Upper lobe of right lung (tissue), 1 donor: ENCODE results near the gene NINJ2. TPM values are rescaled to one million over a fixed set of nuclear protein-coding genes. Genes with fewer than 3 reads are reported as not detected.

Experiments
- ATAC-seq: fragments of 200-7000 bp; cut with Tn5 transposase; one replicate; pipeline ENCODE4 v1.9.1; 2020; ENCODE audit warnings: mild to moderate bottlenecking, moderate library complexity
- DNase-seq: peaks from one replicate; pipeline ENCODE4 v3.0.0-alpha.2; 2020
- H3K27ac ChIP-seq: fragments of 200-600 bp; one replicate; pipeline ENCODE4 v1.8.0; 2022
- H3K27me3 ChIP-seq: fragments of 200-600 bp; one replicate; pipeline ENCODE4 v1.8.0; 2022; ENCODE audit warnings: mild to moderate bottlenecking
- H3K36me3 ChIP-seq: fragments of 200-600 bp; one replicate; pipeline ENCODE4 v1.8.0; 2022
- H3K4me1 ChIP-seq: fragments of 200-600 bp; one replicate; pipeline ENCODE4 v1.8.0; 2022
- H3K4me3 ChIP-seq: fragments of 200-600 bp; one replicate; pipeline ENCODE4 v1.8.0; 2022; ENCODE audit warnings: mild to moderate bottlenecking
- H3K9me3 ChIP-seq: fragments of 200-600 bp; one replicate; pipeline ENCODE4 v1.8.0; 2022
- intact Hi-C: fragments of 100-400 bp; cut with DNase I; formaldehyde crosslinking; loops from one replicate; pipeline ENCODE4 v1.11.0; 2022
- total RNA-seq: library from RNA; stranded (reverse); fragmentation: NEBNext Ultra II Directional; extraction: Animal tissue kit (Norgen Biotek cat#: 25700); gene quantifications from one replicate; pipeline ENCODE4 v1.2.1, GENCODE V29; 2021
- TF ChIP-seq, protein P1 (sequence below): fragments of 200-600 bp; IDR thresholded peaks from one replicate; pipeline ENCODE4 v1.8.0; 2022; ENCODE audit warnings: antibody characterized with exemption
- donor health status: DM: no; HTN: yes; CAD: no; lungs with severe emphysema.

Gene NINJ2
- total RNA-seq, 1 donor from 2014 or later: 23.4 TPM

DNA sequence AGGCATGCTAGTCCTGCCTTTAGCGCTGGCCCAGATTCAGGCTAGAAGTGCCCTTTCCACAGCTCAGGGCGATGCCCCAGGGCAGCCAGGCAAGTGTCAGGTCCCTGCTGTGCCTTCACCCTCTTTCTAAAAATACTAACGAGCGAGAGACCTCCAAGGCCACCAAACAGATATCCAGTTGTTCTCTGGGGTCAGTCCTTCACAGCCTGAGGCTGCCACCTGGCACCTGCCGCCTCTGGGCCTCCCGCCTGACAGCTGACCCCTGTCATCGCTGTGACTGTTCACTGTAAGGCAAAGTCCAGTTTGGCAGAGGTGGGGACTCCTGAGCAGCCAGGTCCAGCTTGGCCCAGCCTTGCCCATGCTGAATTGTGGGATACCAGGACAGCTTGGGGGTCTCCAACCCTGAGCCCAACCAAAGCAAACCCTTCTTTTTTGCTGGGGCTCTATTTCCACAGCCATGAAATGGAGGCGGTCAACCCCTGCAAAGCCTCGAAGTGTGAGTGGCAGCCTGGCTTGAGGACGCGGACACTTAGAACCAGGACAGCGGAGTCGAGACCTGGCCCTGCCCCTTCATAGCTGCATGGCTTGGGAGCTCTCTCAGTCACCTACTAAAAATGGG is 79.9 kb downstream of the NINJ2 start:
- no peak overlapping the region for H3K4me3 ChIP-seq
- intact Hi-C loops: no loop called here
- H3K9me3 ChIP-seq: no peaks in the 10 kb centered on the region
- no peaks in the 10 kb centered on the region for H3K36me3 ChIP-seq
- ATAC-seq: no peak
- DNase-seq: no peak
- H3K4me1 ChIP-seq: peaks cover 4% of the 10 kb centered on the region
- TF ChIP-seq, protein P1, sequence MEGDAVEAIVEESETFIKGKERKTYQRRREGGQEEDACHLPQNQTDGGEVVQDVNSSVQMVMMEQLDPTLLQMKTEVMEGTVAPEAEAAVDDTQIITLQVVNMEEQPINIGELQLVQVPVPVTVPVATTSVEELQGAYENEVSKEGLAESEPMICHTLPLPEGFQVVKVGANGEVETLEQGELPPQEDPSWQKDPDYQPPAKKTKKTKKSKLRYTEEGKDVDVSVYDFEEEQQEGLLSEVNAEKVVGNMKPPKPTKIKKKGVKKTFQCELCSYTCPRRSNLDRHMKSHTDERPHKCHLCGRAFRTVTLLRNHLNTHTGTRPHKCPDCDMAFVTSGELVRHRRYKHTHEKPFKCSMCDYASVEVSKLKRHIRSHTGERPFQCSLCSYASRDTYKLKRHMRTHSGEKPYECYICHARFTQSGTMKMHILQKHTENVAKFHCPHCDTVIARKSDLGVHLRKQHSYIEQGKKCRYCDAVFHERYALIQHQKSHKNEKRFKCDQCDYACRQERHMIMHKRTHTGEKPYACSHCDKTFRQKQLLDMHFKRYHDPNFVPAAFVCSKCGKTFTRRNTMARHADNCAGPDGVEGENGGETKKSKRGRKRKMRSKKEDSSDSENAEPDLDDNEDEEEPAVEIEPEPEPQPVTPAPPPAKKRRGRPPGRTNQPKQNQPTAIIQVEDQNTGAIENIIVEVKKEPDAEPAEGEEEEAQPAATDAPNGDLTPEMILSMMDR: no peak
- no peaks in the 10 kb centered on the region for H3K27me3 ChIP-seq
- no peak overlapping the region for H3K27ac ChIP-seq

DNA sequence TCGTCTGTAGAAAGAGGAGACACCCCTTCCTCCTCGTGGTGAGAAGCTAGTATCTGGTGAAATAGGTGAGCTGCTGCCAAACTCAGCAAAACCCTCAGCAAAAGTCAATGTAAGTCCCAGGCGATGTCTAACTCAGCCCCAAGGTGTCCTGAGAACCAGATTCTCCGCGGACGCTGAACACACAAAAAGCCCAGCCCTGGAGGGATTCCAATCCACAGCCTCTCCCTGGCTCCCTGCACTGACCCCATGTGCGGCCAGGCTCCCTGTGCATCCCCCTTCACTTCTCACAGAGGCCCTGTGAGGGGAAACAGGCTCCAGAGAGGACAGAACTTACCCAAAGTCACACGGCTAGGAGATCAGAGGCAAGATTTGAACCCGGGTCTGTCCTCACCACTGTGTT is 81.5 kb downstream of the NINJ2 start:
- ATAC-seq (no peak), DNase-seq (no peak)
- H3K9me3 ChIP-seq: no peaks in the 10 kb centered on the region
- H3K27me3 ChIP-seq: no peaks in the 10 kb centered on the region
- intact Hi-C loops: no loop called here
- H3K4me3 ChIP-seq: no peak overlapping the region
- peaks cover 4% of the 10 kb centered on the region for H3K4me1 ChIP-seq
- H3K36me3 ChIP-seq: no peaks in the 10 kb centered on the region
- no peak overlapping the region for H3K27ac ChIP-seq
- TF ChIP-seq, protein P1: no peak

DNA sequence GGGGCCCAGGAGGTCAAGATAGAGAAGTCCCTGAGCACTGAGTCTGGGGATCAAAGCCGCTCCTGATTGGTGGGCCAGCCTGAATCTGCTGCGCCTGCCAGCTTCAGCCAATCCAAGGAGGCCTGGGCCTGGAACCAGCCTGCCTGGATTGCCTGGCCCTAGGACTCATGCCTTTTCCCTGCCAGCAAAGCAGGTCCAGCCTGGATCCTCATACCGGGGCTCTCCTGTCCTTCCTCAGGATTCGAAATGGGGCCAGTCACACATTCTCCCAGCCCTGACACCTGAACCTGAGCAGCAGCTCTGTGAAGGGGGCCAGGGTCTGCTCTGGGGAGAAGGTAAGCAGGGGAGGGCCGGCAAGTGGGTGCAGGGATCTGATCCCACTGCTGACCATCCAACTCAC is 81.9 kb downstream of the NINJ2 start:
- Histone ChIP-seq H3K9me3 (no peaks in the 10 kb centered on the region), H3K27me3 (no peaks in the 10 kb centered on the region), H3K4me1 (peaks cover 8% of the 10 kb centered on the region), H3K36me3 (no peaks in the 10 kb centered on the region), H3K4me3 (no peak overlapping the region), H3K27ac (no peak overlapping the region)
- TF ChIP-seq, protein P1: no peak
- DNase-seq: no peak
- ATAC-seq: no peak
- intact Hi-C loops: no loop called here

DNA sequence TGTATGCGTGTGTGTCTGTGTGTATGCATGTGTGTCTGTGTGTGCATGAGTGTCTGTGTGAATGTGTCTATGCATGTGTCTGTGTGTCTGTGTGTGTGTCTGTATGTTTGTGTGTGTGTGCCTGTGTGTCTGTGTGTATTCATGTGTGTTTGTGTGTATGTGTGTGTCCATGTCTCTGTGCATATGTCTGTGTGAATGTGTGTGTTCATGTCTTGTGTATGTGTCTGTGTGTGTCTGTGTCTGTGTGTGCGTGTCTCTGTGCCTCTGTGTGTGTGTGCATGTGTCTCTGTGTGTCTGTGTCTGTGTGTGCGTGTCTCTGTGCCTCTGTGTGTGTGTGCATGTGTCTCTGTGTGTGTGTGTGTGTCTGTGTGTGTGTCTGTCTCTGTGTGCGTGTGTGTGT is 82.4 kb downstream of the NINJ2 start:
- TF ChIP-seq, protein P1: no peak
- intact Hi-C loops: no loop called here
- no peaks in the 10 kb centered on the region for H3K9me3 ChIP-seq
- peaks cover 13% of the 10 kb centered on the region for H3K4me1 ChIP-seq
- H3K4me3 ChIP-seq: no peak overlapping the region
- H3K27ac ChIP-seq: no peak overlapping the region
- no peak for ATAC-seq
- no peaks in the 10 kb centered on the region for H3K27me3 ChIP-seq
- DNase-seq: no peak
- no peaks in the 10 kb centered on the region for H3K36me3 ChIP-seq

DNA sequence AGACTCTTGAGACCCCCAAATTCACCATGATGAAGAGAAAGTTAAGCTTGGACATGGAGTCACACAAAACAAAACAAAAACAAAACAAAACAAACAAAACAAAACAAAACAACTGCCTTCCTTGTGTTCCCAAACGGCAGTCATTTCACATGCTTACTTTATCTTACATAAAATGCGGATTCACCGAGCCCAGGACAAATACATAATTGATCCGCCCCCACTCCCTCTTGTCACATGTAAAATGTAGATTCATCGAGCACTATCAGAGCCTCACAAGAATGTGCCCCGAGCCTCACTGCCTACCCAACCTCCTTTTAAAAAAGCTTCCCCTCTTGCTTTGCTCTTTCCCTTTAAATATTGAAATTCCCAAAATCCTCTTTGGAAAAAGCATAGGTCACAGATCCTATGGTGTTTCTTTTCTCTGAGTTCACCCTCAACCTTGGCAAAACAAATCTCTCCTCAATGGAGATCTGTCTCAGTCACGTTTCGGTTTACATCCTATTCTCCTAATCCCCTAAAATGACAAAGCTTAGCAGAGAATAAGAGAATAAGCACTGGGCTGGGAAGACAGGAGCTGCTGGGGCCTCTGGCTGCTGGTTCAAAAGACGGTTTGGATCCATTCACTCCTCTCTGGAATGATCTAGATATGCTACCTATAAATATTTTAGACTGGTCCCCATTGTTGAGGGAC is 83.7 kb downstream of the NINJ2 start:
- Histone ChIP-seq H3K9me3 (no peaks in the 10 kb centered on the region), H3K4me3 (no peak overlapping the region)

More for the DNA sequence above, 83.7 kb downstream of the NINJ2 start:
- H3K27me3 ChIP-seq: no peaks in the 10 kb centered on the region
- ATAC-seq (no peak), DNase-seq (no peak)
- no peaks in the 10 kb centered on the region for H3K36me3 ChIP-seq
- H3K27ac ChIP-seq: no peak overlapping the region
- peaks cover 22% of the 10 kb centered on the region for H3K4me1 ChIP-seq
- TF ChIP-seq, protein P1: no peak
- intact Hi-C loops: loop anchor here (10.0 kb wide), 2 partner anchors 65 to 175 kb away; partner anchors contain the start of gene WNK1
